ENCODE data around the gene ITIH3.

Gene ITIH3

DNA sequence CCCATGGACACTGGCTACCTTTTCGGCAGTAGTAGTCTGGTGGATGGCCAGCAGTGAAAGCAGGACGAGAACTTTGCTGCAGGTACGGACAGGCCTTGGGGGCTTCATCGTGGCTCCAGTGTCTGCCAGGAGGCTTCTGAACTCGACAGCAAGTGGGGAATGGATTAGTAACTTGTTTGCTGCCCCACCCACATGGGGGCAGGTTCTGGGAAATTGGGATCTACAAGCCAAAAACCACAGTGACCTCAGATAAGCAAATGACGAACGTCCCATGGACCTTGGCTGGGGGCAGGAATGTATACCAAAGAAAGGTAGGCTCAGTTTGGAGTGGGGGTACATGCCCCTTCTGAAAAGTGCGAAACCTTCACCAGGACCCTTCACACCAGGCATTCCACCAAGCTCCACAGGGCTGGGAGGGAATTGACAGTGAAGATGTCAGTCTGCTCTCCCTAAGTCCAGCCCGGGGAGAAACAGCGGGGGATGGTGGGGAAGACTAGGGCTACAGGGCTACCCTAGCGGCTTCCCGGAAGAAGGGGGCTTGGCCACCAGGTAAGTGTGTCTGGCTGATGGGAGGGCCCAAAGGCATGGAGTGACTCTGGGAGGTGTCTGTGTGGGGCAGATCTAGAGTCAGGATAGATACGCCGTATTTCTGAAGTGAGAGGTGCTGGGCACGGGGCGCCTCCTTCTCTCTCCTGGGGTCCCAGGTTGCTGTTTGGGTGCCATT is 36.1 kb downstream of the ITIH3 start, which contains the start of gene ITIH4:
Gene ITIH4 (minus strand): TSS at position 138 of the 724 bp plus-strand sequence. CDS start 30 bp downstream, at position 108.
- DNase-seq = no peak

DNA sequence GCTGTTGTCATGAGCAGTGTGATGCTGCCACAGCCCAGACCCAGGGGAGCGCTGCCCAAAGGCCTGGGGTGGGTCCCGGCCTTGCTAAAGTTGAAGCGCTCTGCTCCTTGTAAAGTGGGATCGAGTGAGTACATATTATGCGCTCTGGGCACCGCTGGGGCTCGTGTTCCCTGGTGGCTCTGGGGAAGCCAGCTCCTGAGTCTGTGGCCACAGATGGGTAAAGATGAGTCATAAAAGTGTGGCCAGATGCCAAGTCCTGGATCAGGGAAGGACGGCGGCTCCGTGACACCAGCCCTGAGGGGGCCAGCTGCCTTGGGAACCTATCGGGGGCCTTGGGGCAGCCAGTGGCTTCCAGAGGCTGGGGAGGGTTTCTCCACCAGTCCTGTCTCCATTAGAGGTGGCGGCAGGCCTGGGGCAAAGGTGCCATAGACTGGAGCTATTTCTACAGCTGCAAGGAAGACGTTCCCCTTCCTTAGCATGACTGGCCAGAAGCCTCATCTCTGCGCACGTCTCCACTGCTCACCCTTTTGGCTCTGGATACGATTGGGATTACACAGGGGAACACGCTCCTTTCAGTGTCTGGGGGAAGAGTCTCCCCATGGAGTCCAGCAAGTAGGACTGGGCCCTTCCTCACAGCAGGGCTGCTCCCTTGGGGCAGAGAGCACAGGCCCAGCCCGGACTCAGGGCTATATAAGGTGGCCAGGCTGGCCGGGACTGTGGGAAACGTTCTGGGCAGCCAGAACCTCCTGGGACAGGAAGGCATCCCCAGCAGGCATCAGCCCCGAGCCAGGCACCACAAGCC is 37.1 kb downstream of the ITIH3 start:
- DNase-seq = no peak

DNA sequence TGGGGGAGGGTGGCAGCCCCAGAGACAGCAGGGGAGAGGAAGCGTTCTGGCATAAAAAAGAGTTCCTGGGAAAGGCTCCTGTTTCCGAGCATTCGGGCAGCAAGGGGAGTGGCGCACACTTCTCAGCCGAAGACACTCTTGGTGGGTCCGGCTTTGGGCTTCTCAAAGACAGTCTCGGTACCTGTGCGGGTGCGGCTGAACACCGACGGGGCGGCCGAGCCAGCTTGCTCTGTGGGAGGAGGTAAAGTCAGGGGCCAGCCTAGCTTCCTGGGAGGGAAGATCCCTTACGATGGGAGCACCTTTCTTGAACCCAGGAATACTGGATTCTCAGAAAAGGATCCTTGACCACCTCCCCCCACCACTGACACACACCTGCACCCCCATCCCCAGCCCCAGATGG is 38.6 kb downstream of the ITIH3 start:
- DNase-seq = no peak

DNA sequence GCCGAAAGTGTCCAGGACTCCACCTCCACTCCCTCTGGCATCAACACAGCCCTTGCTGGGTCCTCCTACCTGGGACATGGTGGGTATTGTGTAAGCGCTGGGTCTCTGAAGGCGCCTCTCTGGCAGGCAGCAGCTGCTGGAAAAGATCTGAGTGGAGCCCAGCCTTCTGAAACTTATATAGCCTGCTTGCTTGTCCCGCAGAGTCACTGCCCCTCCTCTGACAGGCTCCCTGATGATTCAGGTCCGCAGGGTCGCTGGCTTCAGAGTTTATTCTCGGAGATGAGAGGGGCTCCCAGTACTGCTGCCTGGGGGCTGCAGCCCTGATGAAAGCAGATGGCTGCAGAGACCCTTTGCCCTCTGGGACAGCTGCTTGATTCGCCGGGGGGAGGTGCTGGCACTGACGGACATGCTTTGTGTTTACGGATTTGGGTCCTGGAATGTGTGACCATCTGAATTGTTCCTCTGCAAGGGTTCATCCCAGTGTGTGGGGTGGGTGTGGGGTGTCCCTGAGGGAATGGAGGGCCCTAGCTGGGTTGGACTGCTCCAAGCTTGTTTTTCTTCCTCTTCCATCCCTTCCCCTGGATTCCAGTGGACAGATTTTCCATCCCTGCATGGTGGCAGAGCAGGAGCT is 40.4 kb downstream of the ITIH3 start, which contains the start of gene MUSTN1:
Gene MUSTN1 (minus strand): TSS at position 149 of the 631 bp plus-strand sequence. CDS start 71 bp downstream, at position 78.
- no peak for DNase-seq

DNA sequence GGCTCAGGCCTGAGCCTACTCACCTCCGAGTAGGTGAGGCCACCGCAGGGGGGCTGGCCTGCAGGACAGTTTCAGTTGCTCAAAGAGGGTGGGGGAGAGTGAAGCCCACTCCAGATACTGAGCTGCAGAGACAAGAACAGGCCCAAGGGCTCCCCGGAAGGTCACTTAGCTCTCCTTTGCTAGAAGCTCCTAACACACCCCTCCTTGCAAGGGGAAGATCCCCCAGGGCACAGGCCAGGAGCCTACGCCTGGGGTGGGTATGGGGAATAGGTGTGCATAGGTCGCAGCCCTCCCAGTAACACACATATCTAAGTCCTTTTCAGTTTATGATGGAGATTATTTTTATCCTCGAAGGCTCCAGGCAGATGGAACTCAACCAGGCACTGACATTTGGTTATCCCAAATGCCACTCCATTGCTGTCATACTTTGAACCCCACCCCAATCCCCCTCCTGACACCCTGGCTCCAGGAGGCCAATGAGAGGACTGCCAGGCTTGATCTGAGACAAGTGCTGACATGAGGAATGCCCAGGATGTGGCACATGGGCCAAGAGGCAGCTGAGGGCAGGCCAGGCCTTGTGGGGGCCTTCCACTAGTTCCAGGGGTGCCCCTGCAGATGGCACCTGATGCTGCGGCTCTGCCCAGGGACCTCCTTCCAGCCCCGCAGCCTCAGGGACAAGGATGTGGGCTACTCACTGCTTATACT is 41.3 kb downstream of the ITIH3 start:
- DNase-seq = no peak

DNA sequence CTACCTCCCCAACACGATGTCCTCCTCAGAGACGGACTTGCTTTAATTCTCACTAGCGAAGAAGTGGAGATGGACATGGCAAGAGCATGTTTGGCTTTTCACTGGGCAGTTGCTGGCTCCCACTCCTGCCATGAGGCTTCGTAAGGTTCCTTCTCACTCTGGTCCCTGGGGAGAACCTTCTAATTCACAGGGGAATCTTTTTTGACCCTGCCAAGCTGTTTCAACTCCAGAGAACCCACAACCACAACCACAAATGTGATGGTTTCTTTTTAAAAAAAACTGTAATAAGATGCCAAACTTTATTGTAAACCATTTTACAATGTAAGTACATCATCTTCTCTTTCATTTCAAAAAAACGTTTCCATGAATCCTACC is 41.9 kb downstream of the ITIH3 start:
- no peak for DNase-seq

DNA sequence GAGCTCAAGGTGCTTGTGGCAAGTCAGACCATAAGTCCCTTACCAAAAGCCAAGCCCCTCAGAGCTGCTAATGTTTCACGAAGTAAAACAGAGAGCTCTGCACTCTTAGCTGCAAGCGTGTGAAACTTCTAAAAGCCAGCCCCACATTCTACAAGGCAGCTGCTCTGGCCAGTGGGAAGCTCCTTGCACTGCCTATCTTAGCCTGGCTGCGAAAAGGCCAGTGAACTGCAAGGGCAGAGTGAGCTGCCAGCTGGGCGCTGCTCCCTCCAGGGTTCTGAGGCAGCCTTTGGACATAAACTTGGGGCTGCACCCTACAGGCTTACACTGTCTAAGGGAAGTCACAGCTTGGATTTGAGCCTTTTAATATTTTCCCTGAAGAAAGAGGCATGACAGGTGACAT is 42.4 kb downstream of the ITIH3 start:
- no peak for DNase-seq

DNA sequence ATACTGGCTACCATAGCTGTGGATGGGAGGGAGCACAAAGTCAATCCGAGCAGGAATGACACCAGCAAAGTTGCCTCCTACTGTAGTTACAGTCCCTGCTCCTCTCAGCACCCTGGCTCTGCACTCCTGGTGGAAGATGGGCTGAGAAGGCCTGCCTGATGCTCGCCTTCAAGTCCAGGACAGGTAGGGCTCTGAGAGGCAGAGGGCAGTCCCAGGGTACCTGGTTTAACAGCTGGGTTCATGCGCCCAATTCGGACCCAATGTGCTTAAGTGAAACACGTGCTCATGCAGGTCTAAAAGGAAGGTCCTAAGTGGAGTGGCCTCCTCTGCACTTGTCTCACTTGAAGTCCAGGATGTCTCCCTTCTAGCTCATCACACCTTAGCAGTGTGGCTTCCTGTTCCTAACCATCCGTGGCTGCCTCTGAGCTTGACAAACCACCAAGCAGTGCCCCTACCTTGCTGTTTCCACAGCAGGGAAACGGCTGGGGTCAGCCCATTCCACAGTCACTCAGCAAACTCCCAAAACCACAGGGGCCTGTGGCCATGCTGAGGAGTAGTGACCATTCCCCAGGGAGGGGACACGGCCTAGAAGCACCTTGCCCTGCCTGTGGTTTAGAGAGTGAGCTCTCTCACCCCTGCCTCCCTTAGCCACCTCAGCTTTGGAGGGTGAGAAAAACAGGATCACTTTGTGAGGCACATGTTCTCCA is 44.1 kb downstream of the ITIH3 start:
- no peak for DNase-seq

DNA sequence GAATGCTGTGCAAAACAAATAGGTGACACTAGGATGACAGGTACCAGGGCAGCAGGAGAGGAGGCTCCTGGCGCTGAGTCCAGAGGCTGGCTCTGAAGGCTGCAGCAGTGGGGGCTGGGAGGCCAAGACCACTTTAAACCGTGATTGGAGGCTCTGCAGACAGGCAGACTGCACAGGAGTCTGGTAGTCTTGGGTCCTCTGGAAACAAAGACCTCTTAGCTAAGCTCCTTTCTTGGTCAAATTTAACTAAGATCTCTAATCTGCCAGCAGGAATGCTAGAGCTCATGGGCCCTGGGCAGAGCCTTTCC is 44.6 kb downstream of the ITIH3 start:
- DNase-seq = no peak

DNA sequence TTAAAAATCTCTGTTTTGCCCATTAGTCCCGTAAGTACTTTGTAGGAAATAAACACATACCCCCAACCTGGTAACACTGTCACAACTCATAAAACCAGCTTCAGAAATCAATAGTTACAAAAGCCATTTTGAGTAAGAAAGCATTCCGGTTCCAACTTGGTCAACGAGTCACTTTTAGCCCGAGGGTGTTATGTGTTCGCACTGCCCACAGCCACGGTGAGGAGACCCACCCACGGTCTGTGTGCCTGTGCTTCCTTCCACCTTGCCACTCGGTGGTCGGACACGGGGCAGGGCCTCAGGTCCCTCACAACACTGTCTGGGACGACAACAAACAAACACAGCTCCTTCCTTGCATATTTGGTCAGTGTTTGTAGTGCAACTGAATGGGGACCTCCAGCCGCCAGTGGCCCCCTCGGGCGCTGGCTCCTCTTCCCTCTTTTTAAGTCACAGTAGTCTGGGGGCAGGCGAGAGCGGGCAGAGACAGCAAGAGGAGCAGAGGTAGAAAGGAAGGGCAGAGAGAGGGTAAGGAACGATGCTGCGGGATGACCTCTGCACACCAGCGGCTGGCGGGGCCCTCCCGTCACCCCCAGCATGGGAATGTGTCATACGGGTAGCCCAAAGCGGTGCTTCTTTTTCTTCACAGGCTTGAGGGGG is 45.4 kb downstream of the ITIH3 start:
- no peak for DNase-seq

DNA sequence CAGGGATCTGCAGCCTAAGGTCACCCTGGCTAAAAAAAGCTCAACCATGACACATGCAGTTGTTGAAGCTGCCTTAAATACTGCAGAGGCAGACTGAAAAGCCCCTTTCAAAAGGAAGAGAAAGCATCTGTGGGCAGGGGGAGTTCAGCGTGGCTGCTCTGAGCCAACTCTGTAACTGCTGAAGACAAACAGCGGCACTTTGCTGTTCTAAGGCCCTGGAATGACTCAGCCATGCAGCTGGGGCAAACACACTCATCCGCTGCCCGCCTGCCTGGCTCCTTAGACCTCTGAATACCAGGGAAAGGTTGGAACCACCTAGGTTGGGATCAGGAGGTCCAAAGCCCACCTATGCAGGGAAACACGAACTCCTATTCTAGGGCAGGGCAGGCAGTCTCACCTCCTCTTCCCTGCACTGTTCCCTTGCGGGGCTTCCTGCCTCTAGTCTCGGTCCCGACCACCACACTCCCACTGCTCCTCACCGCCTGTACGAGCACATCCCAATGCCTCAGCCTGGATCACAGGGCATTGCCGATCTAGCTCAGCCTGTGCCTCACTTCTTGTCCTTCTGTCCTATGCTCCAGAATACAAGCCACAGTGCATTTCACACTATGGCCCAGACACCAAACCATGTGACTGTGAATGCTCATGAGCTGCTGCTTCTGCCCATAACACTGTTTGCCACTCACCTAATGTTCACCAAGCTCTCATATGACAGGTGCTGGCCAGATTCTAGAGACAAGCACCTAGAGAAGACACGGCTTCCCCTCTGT is 46.8 kb downstream of the ITIH3 start:
- no peak for DNase-seq

DNA sequence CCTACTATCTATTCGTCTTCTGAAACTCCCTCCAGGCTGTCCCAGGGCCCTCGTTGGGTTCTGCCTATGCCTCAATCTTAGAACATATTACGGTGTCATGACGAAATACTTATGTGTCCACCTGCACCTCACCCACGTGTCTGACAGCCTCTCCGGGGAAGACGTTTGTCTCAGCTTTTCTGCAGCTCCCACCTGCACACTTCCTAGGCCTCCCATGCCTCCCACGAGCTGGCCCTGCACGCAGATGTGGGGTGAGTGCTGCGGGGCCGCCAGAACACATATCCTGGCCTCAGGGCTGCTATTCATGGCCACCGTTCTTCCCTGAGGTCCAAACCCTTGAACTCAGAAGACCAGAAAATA is 47.4 kb downstream of the ITIH3 start:
- no peak for DNase-seq

DNA sequence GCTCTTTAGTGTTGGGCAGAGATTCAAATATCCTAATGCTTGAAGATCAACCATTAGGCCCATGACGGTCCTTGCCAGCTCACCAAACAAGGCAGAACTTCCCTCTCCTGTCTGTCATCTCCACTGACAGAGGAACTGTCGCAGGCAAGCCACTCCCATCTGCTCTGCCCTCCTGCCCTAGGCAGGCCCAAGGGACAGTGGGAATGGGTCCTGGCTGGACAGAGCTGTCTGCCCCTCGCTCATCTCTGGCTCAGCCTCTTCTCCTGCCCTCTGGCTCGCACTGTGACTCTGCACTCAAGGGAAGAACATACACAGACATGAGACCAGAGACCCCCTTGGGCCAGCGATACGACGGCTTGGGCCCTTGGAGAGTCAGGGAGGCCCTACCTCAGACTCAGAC is 47.8 kb downstream of the ITIH3 start:
- no peak for DNase-seq

DNA sequence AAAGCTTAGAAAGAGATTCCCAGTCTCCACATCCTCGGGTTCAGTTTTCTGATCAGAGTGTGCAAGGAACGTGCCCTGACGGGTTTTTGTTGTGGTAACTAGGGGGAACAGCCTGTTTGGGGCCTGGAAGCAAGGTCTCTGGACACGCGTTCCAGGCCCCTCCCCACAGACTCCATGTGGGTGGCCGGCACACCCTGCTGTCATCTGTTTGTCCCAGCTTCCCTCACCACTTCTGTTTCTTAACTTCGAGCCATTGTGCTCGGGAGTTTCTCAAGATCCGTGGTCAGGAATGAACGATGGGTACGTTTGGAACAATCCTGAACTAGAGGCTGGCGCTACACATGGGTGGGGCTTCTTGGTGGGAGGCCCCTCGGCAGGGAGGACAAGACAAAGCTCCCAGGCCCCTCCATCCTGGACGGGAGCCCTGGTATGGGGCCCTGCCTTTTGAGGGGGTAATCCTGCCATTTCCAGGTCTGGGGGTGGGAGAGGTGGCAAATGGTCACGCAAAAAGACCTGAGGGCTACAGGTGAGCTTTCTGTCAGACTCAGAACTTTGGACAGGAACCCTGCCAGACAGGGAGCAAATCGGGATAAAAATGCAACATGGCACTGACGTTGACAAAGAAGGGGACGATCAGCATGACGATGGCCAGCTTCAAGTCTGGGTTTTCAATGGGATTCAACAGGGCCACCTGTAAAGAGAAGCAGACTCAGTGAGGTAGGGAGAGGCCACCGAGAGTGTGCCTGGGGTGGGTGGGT is 48.7 kb downstream of the ITIH3 start:
- no peak for DNase-seq

DNA sequence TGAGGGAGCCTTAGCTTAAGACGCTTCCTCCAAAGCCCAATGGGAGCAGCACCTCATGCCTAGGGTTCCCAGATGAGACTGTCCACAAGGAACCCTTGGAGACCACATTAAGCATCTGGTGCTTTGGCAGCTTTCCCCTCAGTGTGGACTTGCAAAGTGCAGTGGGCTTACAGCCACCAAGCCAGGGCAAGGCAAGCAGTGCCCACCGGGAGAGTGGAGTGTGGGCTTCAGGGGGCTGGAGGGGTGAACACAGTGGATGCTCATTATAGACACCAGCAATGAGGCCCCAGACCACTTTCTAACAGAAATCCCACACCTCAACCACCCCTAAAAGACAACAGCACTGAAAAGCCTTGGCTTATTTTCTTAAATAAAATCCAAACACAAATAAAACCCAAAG is 49.3 kb downstream of the ITIH3 start:
- DNase-seq = no peak

DNA sequence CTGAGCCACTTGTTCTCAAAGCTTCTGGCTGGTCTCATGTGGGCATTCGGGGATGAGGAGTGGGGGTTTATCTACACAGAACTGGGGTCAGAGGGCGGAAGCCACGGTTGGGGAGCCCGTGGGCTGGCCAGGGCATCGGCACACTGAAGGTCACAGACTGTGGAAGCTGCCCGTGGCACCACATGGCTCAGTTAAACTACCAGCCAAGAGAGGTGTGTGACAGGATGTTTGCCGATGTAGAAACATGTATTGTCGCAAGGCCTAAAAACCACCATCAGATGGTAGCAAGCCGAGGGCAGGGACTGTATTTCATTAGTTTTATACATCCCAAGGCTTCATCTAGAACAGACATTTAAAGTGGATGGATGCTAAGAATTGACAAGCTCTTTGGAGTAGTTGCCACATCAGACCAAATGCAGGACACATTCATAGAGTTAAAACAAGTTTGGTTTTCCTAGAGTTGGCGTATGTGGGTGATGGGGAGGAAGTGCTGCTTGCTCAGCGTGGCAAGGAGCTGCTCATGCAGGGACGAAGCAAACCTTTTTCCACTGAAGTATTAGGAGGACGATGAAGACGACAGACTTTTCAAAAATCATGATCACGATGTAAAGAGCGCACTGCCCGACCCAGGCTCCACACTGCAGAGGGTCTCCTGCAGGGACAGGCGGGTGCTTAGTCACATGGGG is 49.8 kb downstream of the ITIH3 start:
- DNase-seq = no peak

DNA sequence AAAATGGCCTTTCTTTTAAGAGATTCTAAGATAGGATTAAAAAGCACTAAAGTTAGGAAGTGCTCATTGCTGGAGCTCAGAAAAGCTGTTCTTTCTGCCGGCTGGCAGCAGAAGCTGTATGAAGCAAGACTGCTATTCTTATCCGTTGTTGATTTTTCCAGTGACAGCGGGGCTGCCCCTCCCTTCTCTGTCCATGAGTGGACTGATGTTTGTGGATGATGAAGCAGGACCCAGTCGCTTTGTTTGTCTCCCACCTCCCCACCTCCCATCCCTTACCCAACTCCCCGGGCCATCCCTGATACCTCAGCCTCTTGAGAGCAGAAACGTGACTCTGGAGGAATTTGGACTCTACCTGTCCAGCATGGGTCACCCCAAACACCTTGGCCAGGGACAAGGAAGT is 50.6 kb downstream of the ITIH3 start:
- no peak for DNase-seq

DNA sequence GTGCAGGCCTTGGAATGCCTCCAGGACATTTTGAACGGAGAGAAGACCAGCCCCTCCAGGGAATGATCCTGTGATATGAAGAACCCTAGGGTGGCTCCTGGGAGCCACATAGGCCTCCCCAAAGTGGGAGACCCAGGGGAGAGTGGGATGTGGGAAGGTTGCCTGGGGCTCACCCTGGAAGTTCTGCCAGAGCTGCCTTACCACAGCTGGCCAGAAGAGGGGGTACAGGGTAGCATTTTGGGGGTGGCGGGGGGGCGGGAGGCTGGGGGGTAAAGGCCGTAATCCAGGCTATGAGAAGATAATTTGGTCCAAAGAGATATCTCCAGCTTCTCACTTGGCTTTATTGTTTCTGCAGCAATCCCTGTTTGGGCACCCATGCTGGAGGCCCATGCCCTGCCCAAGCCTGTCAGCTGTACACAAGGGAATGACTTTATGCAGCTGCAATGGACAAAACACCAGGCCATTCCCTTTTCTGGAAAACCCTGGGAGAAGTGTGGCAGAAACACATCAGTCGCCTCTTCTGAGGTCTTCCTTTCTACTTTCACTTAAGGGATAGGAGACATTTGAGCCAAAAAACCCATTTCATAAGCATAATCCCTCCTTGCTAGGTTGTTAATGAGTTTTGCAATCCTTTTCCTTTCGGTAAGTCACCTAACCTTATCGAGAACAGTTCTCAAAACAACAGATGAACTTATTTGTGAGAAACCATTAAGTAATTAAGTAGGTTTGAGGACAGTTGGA is 51.3 kb downstream of the ITIH3 start:
- no peak for DNase-seq

DNA sequence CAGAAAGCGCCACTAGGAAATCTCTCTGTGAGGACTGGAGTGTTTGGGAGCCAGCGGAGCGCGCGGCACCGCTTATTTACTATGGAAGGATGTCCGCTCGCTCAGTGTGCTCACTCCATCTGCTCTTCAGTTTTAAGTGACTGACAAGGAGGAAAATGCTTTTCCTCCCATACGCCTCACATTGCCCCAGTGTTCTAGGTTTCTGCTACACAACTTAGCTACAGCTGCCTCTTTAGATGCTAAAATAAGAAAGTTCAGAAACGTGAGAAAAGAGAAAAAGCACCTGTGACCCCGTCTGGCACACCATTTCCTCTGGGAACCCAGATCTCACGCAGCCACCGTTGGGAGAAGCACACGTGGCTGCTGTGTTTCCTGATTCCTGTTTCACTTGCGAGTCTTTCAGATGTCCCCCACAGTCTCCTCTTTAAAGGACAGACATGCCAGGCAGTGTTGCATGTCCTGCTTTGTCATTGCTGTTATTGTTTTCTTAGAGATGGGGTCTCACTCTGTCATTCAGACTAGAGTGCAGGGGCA is 51.9 kb downstream of the ITIH3 start:
- DNase-seq = no peak

All from NCI-H1417 treated with DMSO at 0.1 percent for 48 hours (cell line).